K562 treated with DMSO at 1 percent for 48 hours (cell line): ENCODE results near the gene SORCS3. TPM values are rescaled to one million over a fixed set of nuclear protein-coding genes. Genes with fewer than 3 reads are reported as not detected.

Experiments used
- total RNA-seq: library from RNA; unstranded; fragments of 300-600 nt; gene quantifications from 2 replicates; pipeline ENCODE4 v1.2.3, GENCODE V29; 2022; ENCODE audit warnings: low replicate concordance; ENCODE audit errors: extremely low read depth

The SORCS3 gene
- total RNA-seq, result not detected in 2 replicates

GRCh38 chr10:104641187-104641936 lies at the start of gene SORCS3:
Gene SORCS3 (plus strand): TSS chr10:104641290.

